IMR-90 (cell line): ENCODE measurements around the gene RFX1. TPM values are rescaled to one million over a fixed set of nuclear protein-coding genes. Genes with fewer than 3 reads are reported as not detected.
A peak's percentile ranks its signal among the peaks of the same experiment; 100 is the strongest.

Experiments
- ATAC-seq: fragments of 200-7000 bp; cut with Tn5 transposase; 2 replicates; pipeline ENCODE4 v1.9.1; 2020; ENCODE audit warnings: low read depth, mild to moderate bottlenecking, moderate library complexity
- BruUV-seq: library from RNA; stranded (reverse); fragments of 400-500 nt; replicated peaks from 2 replicates; lab custom pipeline; 2021; lab: Mats Ljungman, UMichigan
- CTCF ChIA-PET: fragments of 300-600 bp; formaldehyde crosslinking; extraction: SDS; loops from one replicate; lab custom pipeline; 2021; ENCODE audit warnings: antibody characterized with exemption; lab: Yijun Ruan, JAX
- POLR2A ChIA-PET: fragments of 300-600 bp; sonication (Branson Sonifier 250); formaldehyde crosslinking; loops from one replicate; lab custom pipeline; 2022; ENCODE audit warnings: antibody characterized with exemption; ENCODE audit not compliant: unreplicated experiment; lab: Charles Lee
- DNase-seq: peaks from one replicate; pipeline ENCODE4 v3.0.0; 2013
- H2AFZ ChIP-seq: replicated peaks from 2 replicates; pipeline ENCODE3; 2013; ENCODE audit warnings: low read length, mild to moderate bottlenecking; ENCODE audit not compliant: poor library complexity
- H2AK5ac ChIP-seq: 2 replicates; pipeline ENCODE4 v1.6.1; 2013; ENCODE audit warnings: low read depth, low read length, inconsistent platforms
- H2AK9ac ChIP-seq: replicated peaks from 2 replicates; pipeline ENCODE3; 2013; ENCODE audit warnings: mild to moderate bottlenecking, low read depth, low read length, moderate library complexity; ENCODE audit not compliant: poor library complexity
- H2BK120ac ChIP-seq: 2 replicates; pipeline ENCODE4 v1.6.1; 2013; ENCODE audit warnings: low read depth, low read length, inconsistent platforms
- H2BK15ac ChIP-seq: 3 replicates; pipeline ENCODE4 v1.6.1; 2013; ENCODE audit warnings: low read depth, low read length, inconsistent platforms
- H2BK20ac ChIP-seq: 2 replicates; pipeline ENCODE4 v1.6.1; 2013; ENCODE audit warnings: low read depth, mild to moderate bottlenecking, inconsistent platforms, low read length, moderate library complexity
- H2BK5ac ChIP-seq: 2 replicates; pipeline ENCODE4 v1.6.1; 2013; ENCODE audit warnings: mild to moderate bottlenecking, low read depth, low read length, inconsistent platforms; ENCODE audit not compliant: poor library complexity, severe bottlenecking
- H3K14ac ChIP-seq: replicated peaks from 2 replicates; pipeline ENCODE4 v1.6.1; 2013; ENCODE audit warnings: low read depth, low read length, inconsistent platforms
- H3K18ac ChIP-seq: 2 replicates; pipeline ENCODE4 v1.6.1; 2013; ENCODE audit warnings: low read depth, low read length, control low read depth
- H3K23ac ChIP-seq: 2 replicates; pipeline ENCODE4 v1.6.1; 2013; ENCODE audit warnings: low read depth, low read length, inconsistent platforms
- H3K27ac ChIP-seq: 2 replicates; pipeline ENCODE4 v1.5.1; 2013; ENCODE audit warnings: mild to moderate bottlenecking, control low read depth, low read length; ENCODE audit not compliant: insufficient read depth
- H3K27me3 ChIP-seq: 2 replicates; pipeline ENCODE4 v1.6.1; 2013; ENCODE audit warnings: low read length; ENCODE audit not compliant: control insufficient read depth, insufficient read depth
- H3K36me3 ChIP-seq: 2 replicates; pipeline ENCODE4 v1.6.1; 2013; ENCODE audit warnings: low read length, mixed read lengths; ENCODE audit not compliant: control insufficient read depth, insufficient read depth
- H3K4ac ChIP-seq: 2 replicates; pipeline ENCODE4 v1.6.1; 2013; ENCODE audit warnings: low read depth, low read length, inconsistent platforms
- H3K4me1 ChIP-seq: 2 replicates; pipeline ENCODE4 v1.6.1; 2013; ENCODE audit warnings: low read length, mixed read lengths; ENCODE audit not compliant: control insufficient read depth, insufficient read depth
- H3K4me2 ChIP-seq: 2 replicates; pipeline ENCODE4 v1.6.1; 2013; ENCODE audit warnings: low read depth, mild to moderate bottlenecking, control low read depth, low read length, moderate library complexity
- H3K4me3 ChIP-seq: 2 replicates; pipeline ENCODE4 v1.5.1; 2013; ENCODE audit warnings: low read depth, mild to moderate bottlenecking, control low read depth, low read length, moderate library complexity; ENCODE audit not compliant: insufficient read depth
- H3K56ac ChIP-seq: 2 replicates; pipeline ENCODE4 v1.6.1; 2013; ENCODE audit warnings: low read length, inconsistent platforms; ENCODE audit not compliant: insufficient read depth; ENCODE audit errors: extremely low read depth
- H3K79me1 ChIP-seq, 2 experiments: 2 replicates each; pipeline ENCODE4 v1.6.1; 2013; ENCODE audit warnings: low read length in 2 of 2, inconsistent platforms in 1 of 2, low read depth in 1 of 2
- H3K9ac ChIP-seq: 2 replicates; pipeline ENCODE4 v1.6.1; 2013; ENCODE audit warnings: low read depth, low read length, control low read depth
- H3K9me1 ChIP-seq: 2 replicates; pipeline ENCODE4 v1.6.1; 2013; ENCODE audit warnings: low read length, inconsistent platforms; ENCODE audit not compliant: insufficient read depth
- H3K9me3 ChIP-seq: 2 replicates; pipeline ENCODE4 v1.6.1; 2013; ENCODE audit warnings: low read length; ENCODE audit not compliant: control insufficient read depth, insufficient read depth
- H4K20me1 ChIP-seq: 2 replicates; pipeline ENCODE4 v1.6.1; 2013; ENCODE audit warnings: low read length, inconsistent platforms; ENCODE audit not compliant: insufficient read depth
- H4K5ac ChIP-seq: 2 replicates; pipeline ENCODE4 v1.6.1; 2013; ENCODE audit warnings: mild to moderate bottlenecking, low read depth, low read length, control low read depth
- H4K8ac ChIP-seq, 2 experiments: 2 replicates each; pipeline ENCODE4 v1.6.1; 2013; ENCODE audit warnings: low read depth in 2 of 2, low read length in 2 of 2, control low read depth in 1 of 2, inconsistent platforms in 1 of 2
- H4K91ac ChIP-seq: 2 replicates; pipeline ENCODE4 v1.6.1; 2013; ENCODE audit warnings: low read depth, low read length, inconsistent platforms; ENCODE audit not compliant: insufficient read depth
- CEBPB ChIP-seq: IDR thresholded peaks from 2 replicates; pipeline ENCODE4 v1.6.1; 2012; ENCODE audit warnings: low read depth, low read length, improper control_type of control experiment
- MAZ ChIP-seq: IDR thresholded peaks from 2 replicates; pipeline ENCODE4 v1.6.1; 2012; ENCODE audit warnings: low read depth, mild to moderate bottlenecking, low read length, improper control_type of control experiment, moderate library complexity, borderline replicate concordance
- MXI1 ChIP-seq: IDR thresholded peaks from 2 replicates; pipeline ENCODE4 v1.6.1; 2012; ENCODE audit warnings: low read depth, mild to moderate bottlenecking, low read length, moderate library complexity, borderline replicate concordance
- POLR2A ChIP-seq: IDR thresholded peaks from 2 replicates; pipeline ENCODE4 v1.6.1; 2012; ENCODE audit warnings: mild to moderate bottlenecking, low read depth, low read length
- SMC3 ChIP-seq: fragments of 150-350 bp; IDR thresholded peaks from 2 replicates; pipeline ENCODE4 v1.6.1; 2016; ENCODE audit warnings: low read depth, mild to moderate bottlenecking, antibody characterized with exemption, low read length, moderate library complexity
- USF2 ChIP-seq: fragments of 150-350 bp; IDR thresholded peaks from 2 replicates; pipeline ENCODE4 v1.6.1; 2017; ENCODE audit warnings: mild to moderate bottlenecking, antibody characterized with exemption, low read length, low read depth
- WGBS, 2 experiments: methylation state at CpG; one replicate each; pipeline versions ENCODE4 v1.1.5 to v1.1.7; 2013; ENCODE audit warnings: missing lambda C conversion rate in 2 of 2; ENCODE audit not compliant: insufficient read length in 1 of 2; ENCODE audit errors: extremely low coverage in 2 of 2; 5-methylcytosine and 5-hydroxymethylcytosine counted together
- dilution Hi-C: fragments of 300-500 bp; cut with HindIII; formaldehyde crosslinking; loops from one replicate; pipeline ENCODE4 v1.14.3; 2018; ENCODE audit warnings: low sequenced_read_pairs; ENCODE audit not compliant: unreplicated experiment
- in situ Hi-C: fragments of 300-500 bp; cut with MboI; formaldehyde crosslinking; loops from 3 replicates; pipeline ENCODE4 v1.14.3; 2019; ENCODE audit warnings: low sequenced_read_pairs, inconsistent platforms, mixed read lengths
- intact Hi-C: fragments of 100-400 bp; cut with micrococcal nuclease; formaldehyde crosslinking; loops from 2 replicates; pipeline ENCODE4 v1.10.0; 2022
- polyA plus RNA-seq, 3 experiments: library from polyadenylated mRNA; depleted of rRNA; stranded (reverse); fragments of >200 nt; gene quantifications; 2 replicates each; pipeline ENCODE4 v1.2.3, GENCODE V29; 2012; ENCODE audit warnings: low replicate concordance in 1 of 3
- total RNA-seq: library from RNA; depleted of rRNA; stranded (reverse); fragments of >200 nt; gene quantifications from 2 replicates; pipeline ENCODE4 v1.2.3, GENCODE V29; 2012

RFX1 gene
- total and polyA plus RNA-seq, 2 of the 4 experiments (the other 2 are of a cell fraction), result 0.36 to 3.1 TPM

- H2AFZ ChIP-seq, result peak overlapping the region; percentile 67
- no peak overlapping the region for H2AK5ac ChIP-seq
- H3K4me1 ChIP-seq, result peaks cover 5% of the 10 kb centered on the region
- no peaks in the 10 kb centered on the region; the same call in 1 of the 2 replicates for H3K27me3 ChIP-seq
- H4K91ac ChIP-seq, result no peak overlapping the region
- no peak overlapping the region for H3K4me2 ChIP-seq
- H3K23ac ChIP-seq, result no peak overlapping the region
- no peak overlapping the region for H2BK20ac ChIP-seq
- H3K4ac ChIP-seq, result no peak overlapping the region
- H3K56ac ChIP-seq, result no peak overlapping the region
- intact Hi-C loops (no loop called here), dilution Hi-C loops (no loop called here), in situ Hi-C loops (no loop called here)
- H3K27ac ChIP-seq, result no peak overlapping the region
- no peak overlapping the region for H2BK120ac ChIP-seq
- H2BK15ac ChIP-seq, result no peak overlapping the region
- no peaks in the 10 kb centered on the region for H3K9me1 ChIP-seq
- peaks cover 0 to 4% of the 10 kb centered on the region in 2 experiments; a peak in 1 of 4 replicates for H3K79me1 ChIP-seq
- no peak overlapping the region for H3K18ac ChIP-seq
- POLR2A ChIA-PET, result no interaction called here
- H2BK5ac ChIP-seq, result no peak overlapping the region
- no peaks in the 10 kb centered on the region for H3K36me3 ChIP-seq
- no peak overlapping the region for H4K5ac ChIP-seq
- DNase-seq, result no peak
- no peak overlapping the region for H3K4me3 ChIP-seq
- no peak overlapping the region for H3K9ac ChIP-seq
- H3K9me3 ChIP-seq, result no peaks in the 10 kb centered on the region
- no peak overlapping the region for H3K14ac ChIP-seq
- CTCF ChIA-PET, result no interaction called here
- no peak overlapping the region for H2AK9ac ChIP-seq
- no peak for ATAC-seq
- H4K8ac ChIP-seq, result no peak overlapping the region
- no peak for TF ChIP-seq POLR2A
- peak; percentile 77 for TF ChIP-seq USF2
- no peak for TF ChIP-seq SMC3
- TF ChIP-seq MXI1, result no peak
- TF ChIP-seq MAZ, result no peak
- TF ChIP-seq CEBPB, result no peak
- BruUV-seq, result no TSS peak
- no peaks in the 10 kb centered on the region for H4K20me1 ChIP-seq
- WGBS, 2 experiments, result no CpG with 5 or more reads among the region's 1 CpG
Measured at GRCh38 chr19:13942023-13942684, 64.0 kb downstream of the RFX1 start.
